Muscle of leg (tissue), 11 donors: Measurements from ENCODE around the gene ANK3. TPM values are rescaled to one million over a fixed set of nuclear protein-coding genes. Genes with fewer than 3 reads are reported as not detected.

ENCODE experiments used
- DNase-seq: peaks from one replicate; pipeline ENCODE4 v3.0.0; 2013
- H3K27ac ChIP-seq: one replicate; pipeline ENCODE4 v1.5.1; 2013; ENCODE audit warnings: mild to moderate bottlenecking, low read length, control low read depth
- H3K27me3 ChIP-seq: one replicate; pipeline ENCODE4 v1.6.1; 2013; ENCODE audit warnings: low read length; ENCODE audit not compliant: control insufficient read depth, insufficient read depth
- H3K36me3 ChIP-seq: one replicate; pipeline ENCODE4 v1.6.1; 2013; ENCODE audit warnings: low read length; ENCODE audit not compliant: control insufficient read depth, insufficient read depth
- H3K4me1 ChIP-seq: one replicate; pipeline ENCODE4 v1.6.1; 2013; ENCODE audit warnings: low read length; ENCODE audit not compliant: control insufficient read depth, insufficient read depth
- H3K4me3 ChIP-seq: one replicate; pipeline ENCODE4 v1.5.1; 2013; ENCODE audit warnings: low read length, control low read depth
- H3K9me3 ChIP-seq: replicated peaks from 2 replicates; pipeline ENCODE4 v1.6.1; 2013; ENCODE audit warnings: low read depth, low read length; ENCODE audit not compliant: control insufficient read depth
- WGBS: methylation state at CpG from one replicate; pipeline ENCODE4 v1.1.5; 2013; ENCODE audit warnings: missing lambda C conversion rate; ENCODE audit not compliant: insufficient coverage; 5-methylcytosine and 5-hydroxymethylcytosine counted together
- polyA plus RNA-seq, 8 donors: library from polyadenylated mRNA; unstranded; fragments of 120-200 nt; gene quantifications; one replicate each; pipeline versions ENCODE4 v1.2.1 to v1.2.3, GENCODE V29; 2013; ENCODE audit warnings: inconsistent platforms in 1 of 8, low replicate concordance in 1 of 8; ENCODE audit not compliant: insufficient read length in 8 of 8, insufficient read depth in 1 of 8
- total RNA-seq: library from RNA; stranded (reverse); fragments of 120-200 nt; gene quantifications from one replicate; pipeline ENCODE4 v1.2.4, GENCODE V29; 2013

The ANK3 gene
- total and polyA plus RNA-seq, 9 donors = 64.0 to 158 (median 90.8) TPM

DNA sequence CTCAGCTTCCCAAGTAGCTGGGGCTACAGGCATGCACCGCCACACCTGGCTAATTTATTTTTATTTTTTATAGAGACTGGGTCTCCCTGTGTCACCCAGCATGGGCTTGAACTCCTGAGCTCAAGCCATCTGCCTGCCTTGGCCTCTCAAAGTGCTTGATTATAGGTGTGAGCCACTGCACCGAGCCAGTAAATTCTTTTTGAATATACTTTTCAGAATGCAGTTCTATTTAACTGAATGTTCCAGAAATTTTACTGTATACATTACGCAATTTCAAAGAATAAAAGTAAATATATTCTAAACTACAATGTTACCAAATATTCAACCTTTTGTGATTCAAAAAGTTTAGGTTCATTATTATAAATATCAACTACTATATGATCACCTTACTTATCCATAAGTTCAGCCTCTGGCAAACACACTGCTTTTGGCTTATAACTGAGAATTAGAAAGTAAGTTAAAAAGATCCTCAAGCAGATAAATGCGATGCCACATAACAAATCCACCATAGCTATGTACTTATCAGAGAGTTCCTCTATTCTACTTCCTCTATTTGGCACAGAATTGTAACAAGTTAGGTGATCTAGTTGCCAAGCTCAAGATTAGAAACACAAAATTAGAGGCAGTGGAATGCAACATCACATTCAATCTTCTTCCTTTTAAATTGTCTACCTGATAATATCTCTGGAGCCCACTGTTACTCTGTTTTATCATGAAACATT is 118.2 kb downstream of the ANK3 start:
- Histone ChIP-seq H3K9me3 (no peaks in the 10 kb centered on the region), H3K36me3 (no peaks in the 10 kb centered on the region), H3K27ac (no peak overlapping the region), H3K27me3 (no peaks in the 10 kb centered on the region), H3K4me1 (no peaks in the 10 kb centered on the region), H3K4me3 (no peak overlapping the region)
- WGBS = no CpG with 5 or more reads among the region's 4 CpGs
- no peak for DNase-seq

DNA sequence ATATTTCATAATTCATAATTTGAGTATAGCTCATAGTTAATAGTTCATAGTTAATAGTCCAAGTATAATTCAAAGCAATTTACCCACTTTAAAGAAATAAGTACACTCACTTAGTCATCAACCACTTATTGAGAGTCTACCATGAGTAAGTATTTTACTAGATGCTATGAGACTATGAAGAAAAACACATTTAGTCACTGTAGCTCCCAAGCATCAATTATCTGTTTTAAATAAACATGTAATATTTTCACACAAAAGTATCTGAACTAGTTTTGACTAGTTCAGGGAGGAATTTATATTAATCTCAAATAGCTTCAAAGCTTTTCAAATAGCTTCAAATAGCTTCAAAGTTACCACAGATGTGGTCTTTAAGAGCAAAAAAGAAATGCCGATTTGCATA is 119.2 kb downstream of the ANK3 start:
- no peaks in the 10 kb centered on the region for H3K4me1 ChIP-seq
- no peaks in the 10 kb centered on the region for H3K36me3 ChIP-seq
- no peaks in the 10 kb centered on the region for H3K9me3 ChIP-seq
- no CpG with 5 or more reads among the region's 1 CpG for WGBS
- DNase-seq = no peak
- H3K4me3 ChIP-seq = no peak overlapping the region
- H3K27me3 ChIP-seq = no peaks in the 10 kb centered on the region
- H3K27ac ChIP-seq = no peak overlapping the region

DNA sequence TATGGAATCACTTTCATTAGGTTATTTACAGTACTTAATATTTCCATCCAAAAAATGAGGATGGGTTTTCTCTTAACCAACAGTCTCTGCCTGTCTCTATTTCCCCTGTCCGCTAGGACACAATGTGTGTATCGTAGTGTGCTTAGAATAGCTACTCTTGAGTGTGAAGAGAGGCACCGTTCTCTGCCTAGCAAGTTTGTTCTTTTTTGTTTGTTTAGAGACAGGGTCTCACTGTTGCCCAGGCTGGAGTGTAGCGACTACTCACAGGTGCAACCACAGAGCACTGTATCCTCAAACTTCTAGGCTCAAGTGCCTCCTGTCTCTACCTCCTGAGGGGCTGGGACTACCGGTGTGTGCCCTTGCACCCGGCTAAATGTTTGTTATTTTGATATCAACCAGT is 121.9 kb downstream of the ANK3 start:
- Histone ChIP-seq H3K27me3 (no peaks in the 10 kb centered on the region), H3K4me1 (no peaks in the 10 kb centered on the region), H3K9me3 (no peaks in the 10 kb centered on the region), H3K4me3 (no peak overlapping the region), H3K27ac (no peak overlapping the region), H3K36me3 (no peaks in the 10 kb centered on the region)
- no peak for DNase-seq
- no CpG with 5 or more reads among the region's 6 CpGs for WGBS

DNA sequence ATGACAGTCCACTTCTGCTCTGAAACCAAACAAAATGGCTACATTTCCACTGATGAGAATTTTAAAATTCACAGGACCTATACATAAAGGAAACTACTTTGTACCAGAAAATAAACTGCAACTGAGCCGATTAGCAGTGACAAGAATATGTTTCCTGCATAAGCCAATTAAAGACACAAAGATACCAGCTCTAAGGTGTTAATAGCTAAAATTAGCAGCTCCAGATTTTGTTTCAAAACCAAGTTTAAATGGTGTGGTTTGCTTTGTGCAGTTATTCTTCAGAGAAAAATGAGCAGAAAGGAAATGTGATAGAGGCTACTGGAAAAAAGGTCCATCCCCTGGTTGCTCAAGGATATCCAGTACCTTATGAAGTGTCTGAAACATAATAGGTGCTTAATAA is 123.2 kb downstream of the ANK3 start:
- DNase-seq = no peak
- no peaks in the 10 kb centered on the region for H3K27me3 ChIP-seq
- H3K27ac ChIP-seq = no peak overlapping the region
- H3K9me3 ChIP-seq = no peaks in the 10 kb centered on the region
- no peak overlapping the region for H3K4me3 ChIP-seq
- no CpG with 5 or more reads among the region's 1 CpG for WGBS
- H3K36me3 ChIP-seq = no peaks in the 10 kb centered on the region
- no peaks in the 10 kb centered on the region for H3K4me1 ChIP-seq

DNA sequence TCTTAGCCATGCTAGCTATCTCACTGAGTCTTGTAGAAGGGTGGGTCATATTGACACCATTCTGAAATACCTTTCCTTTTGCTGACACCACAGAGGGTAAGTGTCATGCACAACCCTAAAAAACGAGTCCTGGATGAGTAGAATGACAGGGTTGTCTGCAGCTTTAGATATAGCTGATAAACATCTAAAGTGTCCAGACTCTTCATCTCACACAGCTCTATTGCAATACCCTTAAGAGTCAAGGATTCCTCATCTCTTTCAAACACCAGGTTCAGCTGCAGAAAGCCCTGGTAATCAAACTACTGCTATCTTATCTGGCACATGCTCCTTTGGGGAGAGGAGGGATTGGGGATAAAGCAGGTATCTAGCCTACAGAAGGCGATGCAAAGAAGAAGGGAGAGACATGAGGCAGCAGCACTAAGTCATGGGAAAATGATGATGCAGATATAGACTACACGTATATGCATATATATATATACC is 127.0 kb downstream of the ANK3 start:
- DNase-seq = no peak
- no peak overlapping the region for H3K4me3 ChIP-seq
- H3K4me1 ChIP-seq = no peaks in the 10 kb centered on the region
- no CpG with 5 or more reads among the region's 3 CpGs for WGBS
- H3K36me3 ChIP-seq = no peaks in the 10 kb centered on the region
- no peaks in the 10 kb centered on the region for H3K27me3 ChIP-seq
- H3K9me3 ChIP-seq = no peaks in the 10 kb centered on the region
- H3K27ac ChIP-seq = no peak overlapping the region

DNA sequence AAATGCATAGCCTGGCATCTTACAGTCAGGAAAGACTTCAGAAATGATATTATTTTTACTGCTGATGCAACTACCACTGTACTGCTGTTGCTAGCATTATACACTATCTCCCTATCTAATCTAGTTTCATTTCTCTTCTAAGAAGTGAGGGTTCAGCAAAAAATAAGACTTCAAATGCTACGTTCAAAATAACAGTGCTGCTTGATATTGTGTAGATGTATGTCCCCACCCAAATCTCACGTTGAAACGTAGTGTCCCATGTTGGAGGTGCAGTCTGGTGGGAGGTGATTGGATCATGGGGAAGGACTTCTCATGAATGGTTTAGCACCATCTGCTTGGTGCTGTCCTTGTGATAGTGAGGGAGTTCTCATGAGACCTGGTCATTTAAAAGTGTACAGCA is 129.4 kb downstream of the ANK3 start:
- 100% methylated on average over 2 of the region's 3 CpGs for WGBS
- no peak overlapping the region for H3K27ac ChIP-seq
- no peak for DNase-seq
- H3K36me3 ChIP-seq = no peaks in the 10 kb centered on the region
- H3K4me1 ChIP-seq = no peaks in the 10 kb centered on the region
- H3K9me3 ChIP-seq = no peaks in the 10 kb centered on the region
- H3K4me3 ChIP-seq = no peak overlapping the region
- no peaks in the 10 kb centered on the region for H3K27me3 ChIP-seq

DNA sequence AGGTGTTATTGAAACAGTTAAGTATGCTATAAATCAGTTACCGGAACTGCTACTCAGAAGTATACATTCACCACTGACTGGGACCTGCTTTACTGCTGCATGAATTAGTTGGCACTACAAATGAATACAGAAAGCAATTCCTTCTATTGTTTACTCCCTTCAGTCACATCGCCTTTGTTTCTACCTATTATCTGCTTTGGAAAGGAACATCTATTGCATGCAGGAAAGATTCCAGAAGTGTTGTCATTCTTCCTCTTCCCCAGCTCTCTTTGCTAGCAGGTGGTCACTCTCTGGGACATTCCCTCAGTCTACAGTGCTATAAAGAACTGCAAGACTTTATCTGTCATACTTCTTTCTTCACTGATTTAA is 131.3 kb downstream of the ANK3 start:
- Histone ChIP-seq H3K27me3 (no peaks in the 10 kb centered on the region), H3K4me1 (no peaks in the 10 kb centered on the region)
- WGBS = no CpG with 5 or more reads among the region's 2 CpGs

DNA sequence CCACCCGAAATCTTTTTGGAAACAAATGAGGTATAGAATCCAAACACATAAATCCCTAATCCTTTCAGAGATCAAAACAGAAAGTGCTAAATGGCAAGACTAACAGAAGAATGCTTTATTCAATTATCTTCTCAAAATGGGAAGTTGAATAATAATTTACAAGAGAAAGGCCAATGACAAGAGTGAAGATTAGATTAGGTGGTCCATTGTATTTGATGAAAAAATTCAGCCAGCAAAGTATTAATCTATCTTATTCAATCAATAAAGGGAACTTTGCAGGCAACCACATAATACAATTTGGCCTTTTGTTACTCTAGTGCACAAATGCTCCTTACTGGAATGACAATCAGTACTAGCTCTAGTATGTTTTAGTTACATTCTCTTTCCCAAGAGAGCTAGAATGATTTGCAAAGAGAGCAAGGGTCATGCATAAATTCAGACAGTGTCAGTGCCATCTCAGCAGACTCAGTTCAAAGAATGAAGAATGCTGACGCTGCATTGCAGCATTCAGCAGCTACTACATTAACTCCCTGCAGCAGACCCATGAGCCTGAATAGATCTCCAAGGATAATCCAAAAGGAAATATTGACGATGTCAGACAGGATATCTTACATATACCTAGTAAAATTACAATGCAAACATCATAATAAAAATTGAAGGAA is 131.8 kb downstream of the ANK3 start:
- no CpG with 5 or more reads among the region's 3 CpGs for WGBS
- peak; percentile 17 for DNase-seq
- Histone ChIP-seq H3K9me3 (no peaks in the 10 kb centered on the region), H3K36me3 (no peaks in the 10 kb centered on the region), H3K4me3 (no peak overlapping the region), H3K27me3 (no peaks in the 10 kb centered on the region), H3K27ac (no peak overlapping the region), H3K4me1 (no peaks in the 10 kb centered on the region)

More for the DNA sequence above, 131.3 kb downstream of the ANK3 start:
- H3K36me3 ChIP-seq = no peaks in the 10 kb centered on the region
- H3K9me3 ChIP-seq = no peaks in the 10 kb centered on the region
- no peak for DNase-seq
- no peak overlapping the region for H3K4me3 ChIP-seq
- H3K27ac ChIP-seq = no peak overlapping the region

DNA sequence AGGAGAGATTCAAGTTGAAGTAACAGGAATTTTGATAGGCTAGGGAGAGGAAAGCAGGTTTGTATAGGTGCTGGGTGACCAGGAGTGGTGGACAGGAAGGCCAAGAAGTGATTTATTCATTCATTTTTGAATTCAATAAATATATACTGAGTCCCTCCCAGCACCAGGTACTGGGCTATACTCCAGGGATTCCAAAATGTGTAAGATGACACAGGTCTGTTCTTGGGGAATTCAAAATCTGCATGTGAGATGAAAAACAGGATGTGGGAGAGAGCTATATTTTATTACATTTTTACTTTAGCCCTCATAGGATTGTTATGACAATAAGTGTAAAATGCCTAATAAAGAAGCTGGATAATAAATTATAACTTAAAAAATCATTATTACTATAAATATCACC is 134.9 kb downstream of the ANK3 start:
- no peak for DNase-seq
- H3K9me3 ChIP-seq = no peaks in the 10 kb centered on the region
- H3K27me3 ChIP-seq = no peaks in the 10 kb centered on the region
- H3K27ac ChIP-seq = no peak overlapping the region
- no peaks in the 10 kb centered on the region for H3K4me1 ChIP-seq
- H3K4me3 ChIP-seq = no peak overlapping the region
- H3K36me3 ChIP-seq = no peaks in the 10 kb centered on the region

DNA sequence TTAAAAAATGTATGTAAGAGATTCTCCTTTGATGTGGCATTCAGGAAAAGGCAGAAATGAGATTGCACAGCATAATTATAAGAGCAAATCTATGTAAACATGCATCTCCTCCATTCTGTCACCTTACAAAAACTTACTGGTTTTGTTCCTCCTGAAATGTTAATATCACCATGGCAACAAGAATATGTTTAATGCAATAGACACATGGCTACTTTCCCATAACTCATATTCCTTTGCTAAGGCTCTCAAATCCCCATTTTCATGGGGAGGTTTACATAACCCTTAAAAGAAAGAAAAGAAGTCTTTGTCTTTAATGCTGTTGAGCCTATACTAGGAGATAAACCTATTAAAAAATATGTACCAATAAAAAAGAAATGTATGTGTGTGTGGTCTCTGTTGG is 136.2 kb downstream of the ANK3 start:
- Histone ChIP-seq H3K27ac (no peak overlapping the region), H3K27me3 (no peaks in the 10 kb centered on the region), H3K4me3 (no peak overlapping the region), H3K36me3 (no peaks in the 10 kb centered on the region), H3K4me1 (no peaks in the 10 kb centered on the region), H3K9me3 (no peaks in the 10 kb centered on the region)
- peak; percentile 38 for DNase-seq
